Measurements from ENCODE around the gene MYO15B.

Gene MYO15B

GRCh38 chr17:75630071-75630917 lies 42.7 kb downstream of the MYO15B start:
- no peak for TF ChIP-seq CTCF (conservative IDR thresholded peaks at IDR 0.05; ENCODE audit: low read length)
- no peak for DNase-seq (ENCODE audit: low read depth)
- H3K4me3 ChIP-seq (ENCODE audit: low read length) = no peak overlapping the region

DNA sequence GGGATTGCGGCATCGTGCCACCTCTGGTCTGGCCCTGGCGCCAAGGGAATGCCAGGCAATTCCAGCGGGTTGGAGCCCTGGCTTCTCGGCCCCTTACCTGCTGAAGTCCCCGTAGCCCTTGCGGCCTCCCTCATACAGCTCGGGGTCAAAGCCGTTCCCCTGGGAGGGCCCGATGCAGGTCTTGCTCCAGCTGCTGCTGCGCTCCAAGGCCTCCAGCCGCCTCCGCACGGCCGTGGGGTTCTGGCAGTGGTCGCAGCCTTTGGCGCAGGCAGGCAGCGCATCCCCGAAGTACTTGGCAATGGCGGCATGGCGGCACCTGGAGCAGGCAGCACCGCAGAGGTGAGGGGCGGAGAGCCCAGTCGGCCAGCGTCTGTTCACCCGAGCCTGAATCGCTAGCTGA lies 43.8 kb downstream of the MYO15B start:
- DNase-seq (ENCODE audit: low read depth) = no peak
- TF ChIP-seq CTCF (conservative IDR thresholded peaks at IDR 0.05; ENCODE audit: low read length) = no peak
- H3K4me3 ChIP-seq (ENCODE audit: low read length) = no peak overlapping the region

- DNase-seq (ENCODE audit: low read depth) = no peak
- H3K4me3 ChIP-seq (ENCODE audit: low read length) = no peak overlapping the region
- TF ChIP-seq CTCF (conservative IDR thresholded peaks at IDR 0.05; ENCODE audit: low read length) = no peak
Observed at GRCh38 chr17:75632428-75632827, 44.8 kb downstream of the MYO15B start.

- no peak within 1 kb of the TSS for H3K4me3 ChIP-seq (ENCODE audit: low read length)
- TF ChIP-seq CTCF (conservative IDR thresholded peaks at IDR 0.05; ENCODE audit: low read length) = peak; percentile 90
- DNase-seq (ENCODE audit: low read depth) = peak; percentile 91
Observed at GRCh38 chr17:75632863-75633485, 45.4 kb downstream of the MYO15B start, which contains the start of gene SMIM5. Gene SMIM5, plus strand, starts transcription at chr17:75633434. Its CDS starts 6,768 bp downstream, at chr17:75640202.

- peak; percentile 87 for DNase-seq (ENCODE audit: low read depth)
- no peak overlapping the region for H3K4me3 ChIP-seq (ENCODE audit: low read length)
- peak; percentile 74 for TF ChIP-seq CTCF (conservative IDR thresholded peaks at IDR 0.05; ENCODE audit: low read length)
Observed at GRCh38 chr17:75633486-75634375, 46.1 kb downstream of the MYO15B start.

- no peak for DNase-seq (ENCODE audit: low read depth)
- H3K4me3 ChIP-seq (ENCODE audit: low read length) = no peak overlapping the region
- no peak for TF ChIP-seq CTCF (conservative IDR thresholded peaks at IDR 0.05; ENCODE audit: low read length)
Observed at GRCh38 chr17:75634376-75634740, 46.8 kb downstream of the MYO15B start.
